ENCODE results near the gene CTRB1. TPM values are rescaled to one million over a fixed set of nuclear protein-coding genes. Genes with fewer than 3 reads are reported as not detected.

The CTRB1 gene
- total RNA-seq, 1 donor from 2014 or later, result not detected

GRCh38 chr16:75250809-75251279 is 32.1 kb downstream of the CTRB1 start:
- H3K4me3 Mint-ChIP-seq (ENCODE audit: unreplicated experiment), result peak overlapping the region; percentile 84
- peak; percentile 67 for DNase-seq
- TF ChIP-seq CTCF (IDR thresholded peaks at IDR 0.05; ENCODE audit: partially characterized antibody, unreplicated experiment), result no peak
- peaks cover 27% of the 10 kb centered on the region for H3K27me3 Mint-ChIP-seq (ENCODE audit: unreplicated experiment)
- H3K36me3 Mint-ChIP-seq (ENCODE audit: unreplicated experiment), result no peaks in the 10 kb centered on the region
- H3K27ac Mint-ChIP-seq (ENCODE audit: unreplicated experiment), result no peak overlapping the region
- H3K9me3 Mint-ChIP-seq (ENCODE audit: unreplicated experiment), result peaks cover 21% of the 10 kb centered on the region
- peaks cover 44% of the 10 kb centered on the region for H3K4me1 Mint-ChIP-seq (ENCODE audit: low read depth, unreplicated experiment)

GRCh38 chr16:75251280-75252048 is 32.7 kb downstream of the CTRB1 start, which contains the start of gene BCAR1:
TSS of gene BCAR1 (minus strand) at chr16:75251624. CDS start at chr16:75251482, 142 bp downstream.
- Mint-ChIP-seq H3K4me3 (ENCODE audit: unreplicated experiment) (peak within 1 kb of the TSS; percentile 84), H3K9me3 (ENCODE audit: unreplicated experiment) (peaks cover 19% of the 10 kb centered on the region), H3K27me3 (ENCODE audit: unreplicated experiment) (peaks cover 22% of the 10 kb centered on the region), H3K27ac (ENCODE audit: unreplicated experiment) (peak within 1 kb of the TSS; percentile 85), H3K4me1 (ENCODE audit: low read depth, unreplicated experiment) (peaks cover 41% of the 10 kb centered on the region), H3K36me3 (ENCODE audit: unreplicated experiment) (no peaks in the 10 kb centered on the region)
- peak; percentile 90 for DNase-seq
- no peak for TF ChIP-seq CTCF (IDR thresholded peaks at IDR 0.05; ENCODE audit: partially characterized antibody, unreplicated experiment)

- H3K4me1 Mint-ChIP-seq (ENCODE audit: low read depth, unreplicated experiment), result peaks cover 36% of the 10 kb centered on the region
- DNase-seq, result no peak
- peak overlapping the region; percentile 71 for H3K4me3 Mint-ChIP-seq (ENCODE audit: unreplicated experiment)
- peak overlapping the region; percentile 85 for H3K27ac Mint-ChIP-seq (ENCODE audit: unreplicated experiment)
- TF ChIP-seq CTCF (IDR thresholded peaks at IDR 0.05; ENCODE audit: partially characterized antibody, unreplicated experiment), result no peak
- peaks cover 18% of the 10 kb centered on the region for H3K27me3 Mint-ChIP-seq (ENCODE audit: unreplicated experiment)
- no peaks in the 10 kb centered on the region for H3K36me3 Mint-ChIP-seq (ENCODE audit: unreplicated experiment)
- peaks cover 19% of the 10 kb centered on the region for H3K9me3 Mint-ChIP-seq (ENCODE audit: unreplicated experiment)
These were observed 33.5 kb downstream of the CTRB1 start for GRCh38 chr16:75252049-75252864.

- Mint-ChIP-seq H3K4me3 (ENCODE audit: unreplicated experiment) (peak overlapping the region; percentile 67), H3K4me1 (ENCODE audit: low read depth, unreplicated experiment) (peaks cover 36% of the 10 kb centered on the region)
- no peak for DNase-seq
These were observed 34.4 kb downstream of the CTRB1 start for GRCh38 chr16:75252946-75253911.

More at GRCh38 chr16:75252946-75253911, 34.4 kb downstream of the CTRB1 start:
- Mint-ChIP-seq H3K27me3 (ENCODE audit: unreplicated experiment) (peaks cover 15% of the 10 kb centered on the region), H3K36me3 (ENCODE audit: unreplicated experiment) (no peaks in the 10 kb centered on the region), H3K9me3 (ENCODE audit: unreplicated experiment) (peaks cover 21% of the 10 kb centered on the region), H3K27ac (ENCODE audit: unreplicated experiment) (peak overlapping the region; percentile 81)
- TF ChIP-seq CTCF (IDR thresholded peaks at IDR 0.05; ENCODE audit: partially characterized antibody, unreplicated experiment), result no peak
